ENCODE results near the gene LY9. TPM values are rescaled to one million over a fixed set of nuclear protein-coding genes. Genes with fewer than 3 reads are reported as not detected.

Gene LY9, protein sequence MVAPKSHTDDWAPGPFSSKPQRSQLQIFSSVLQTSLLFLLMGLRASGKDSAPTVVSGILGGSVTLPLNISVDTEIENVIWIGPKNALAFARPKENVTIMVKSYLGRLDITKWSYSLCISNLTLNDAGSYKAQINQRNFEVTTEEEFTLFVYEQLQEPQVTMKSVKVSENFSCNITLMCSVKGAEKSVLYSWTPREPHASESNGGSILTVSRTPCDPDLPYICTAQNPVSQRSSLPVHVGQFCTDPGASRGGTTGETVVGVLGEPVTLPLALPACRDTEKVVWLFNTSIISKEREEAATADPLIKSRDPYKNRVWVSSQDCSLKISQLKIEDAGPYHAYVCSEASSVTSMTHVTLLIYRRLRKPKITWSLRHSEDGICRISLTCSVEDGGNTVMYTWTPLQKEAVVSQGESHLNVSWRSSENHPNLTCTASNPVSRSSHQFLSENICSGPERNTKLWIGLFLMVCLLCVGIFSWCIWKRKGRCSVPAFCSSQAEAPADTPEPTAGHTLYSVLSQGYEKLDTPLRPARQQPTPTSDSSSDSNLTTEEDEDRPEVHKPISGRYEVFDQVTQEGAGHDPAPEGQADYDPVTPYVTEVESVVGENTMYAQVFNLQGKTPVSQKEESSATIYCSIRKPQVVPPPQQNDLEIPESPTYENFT
- total RNA-seq: 10 to 100 TPM in 1 of 4 donors, 1 to 10 TPM in 3; 1.6 to 39.6 (median 3.6) TPM

GRCh38 chr1:160795951-160796383 lies at the start of gene LY9:
TSS of gene LY9 (plus strand) at chr1:160796174. CDS start at chr1:160796188, 14 bp downstream.
- peak within 1 kb of the TSS; percentile 55 to 85 (median 81) for H3K27ac ChIP-seq
- peak within 1 kb of the TSS; percentile 19 to 36 (median 32) for H3K4me3 ChIP-seq
- H3K9me3 ChIP-seq: no peaks in the 10 kb centered on the region
- TF ChIP-seq POLR2A (IDR thresholded peaks at IDR 0.05) (peak; percentile 19 to 50), CTCF (IDR thresholded peaks at IDR 0.05) (no peak)
- H3K27me3 ChIP-seq: no peaks in the 10 kb centered on the region
- H3K4me1 ChIP-seq: peaks cover 0 to 5% (median 2%) of the 10 kb centered on the region in 4 donors
- no peaks in the 10 kb centered on the region for H3K36me3 ChIP-seq
- DNase-seq: peak in 2 of 3 donors; percentile 94 to 95

GRCh38 chr1:160746836-160747500 lies 49.0 kb upstream of the LY9 start:
- no peaks in the 10 kb centered on the region for H3K36me3 ChIP-seq
- H3K4me1 ChIP-seq: peaks cover 0 to 4% (median 0%) of the 10 kb centered on the region in 4 donors
- H3K27ac ChIP-seq: no peak overlapping the region
- no peaks in the 10 kb centered on the region for H3K27me3 ChIP-seq
- DNase-seq: no peak
- no peak overlapping the region for H3K4me3 ChIP-seq
- H3K9me3 ChIP-seq: no peaks in the 10 kb centered on the region
- TF ChIP-seq POLR2A (IDR thresholded peaks at IDR 0.05) (no peak), CTCF (IDR thresholded peaks at IDR 0.05) (no peak)

DNA sequence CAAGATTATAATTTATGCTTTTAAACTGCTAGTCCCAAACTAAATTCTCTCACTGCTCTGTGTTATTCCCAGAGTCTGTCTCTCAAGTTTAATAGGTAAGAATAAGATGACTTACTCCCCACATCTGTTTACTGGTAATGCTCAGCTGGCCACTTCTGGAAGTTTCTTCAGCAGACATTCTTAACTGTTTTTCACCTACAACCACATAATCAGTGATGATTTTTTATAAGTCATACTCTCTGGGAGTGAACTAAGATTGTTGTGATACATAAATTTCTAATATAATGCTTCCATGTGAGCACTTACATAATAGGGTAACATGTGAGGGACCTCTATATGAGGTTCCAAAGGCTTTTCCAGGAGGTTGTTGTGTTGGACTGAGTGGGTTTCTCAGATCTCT lies 48.3 kb upstream of the LY9 start:
- Histone ChIP-seq H3K36me3 (no peaks in the 10 kb centered on the region), H3K27me3 (no peaks in the 10 kb centered on the region), H3K4me1 (peaks cover 0 to 4% (median 0%) of the 10 kb centered on the region in 4 donors), H3K4me3 (no peak overlapping the region), H3K27ac (no peak overlapping the region), H3K9me3 (no peaks in the 10 kb centered on the region)
- no peak for DNase-seq
- TF ChIP-seq POLR2A (IDR thresholded peaks at IDR 0.05) (no peak), CTCF (IDR thresholded peaks at IDR 0.05) (no peak)

DNA sequence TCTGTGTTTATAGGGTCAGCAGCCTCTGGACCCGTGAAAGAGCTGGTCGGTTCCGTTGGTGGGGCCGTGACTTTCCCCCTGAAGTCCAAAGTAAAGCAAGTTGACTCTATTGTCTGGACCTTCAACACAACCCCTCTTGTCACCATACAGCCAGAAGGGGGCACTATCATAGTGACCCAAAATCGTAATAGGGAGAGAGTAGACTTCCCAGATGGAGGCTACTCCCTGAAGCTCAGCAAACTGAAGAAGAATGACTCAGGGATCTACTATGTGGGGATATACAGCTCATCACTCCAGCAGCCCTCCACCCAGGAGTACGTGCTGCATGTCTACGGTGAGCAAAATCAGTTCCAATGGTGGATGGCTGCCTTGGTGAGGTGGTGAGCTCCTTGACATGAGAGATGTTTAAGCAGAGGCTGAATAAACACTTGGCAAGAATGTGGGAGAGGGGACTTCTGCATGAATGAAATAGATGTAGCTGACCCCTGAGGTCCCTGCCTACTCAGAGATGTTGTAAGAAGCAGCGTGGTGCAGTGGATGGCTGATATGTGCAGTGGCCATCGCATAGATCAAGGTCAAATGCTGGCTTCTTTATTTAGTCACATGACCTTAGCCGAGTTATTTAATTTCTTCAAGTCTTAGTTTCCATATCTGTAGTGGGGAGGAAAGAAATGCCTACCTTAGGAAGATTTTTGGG lies 47.6 kb upstream of the LY9 start:
- Histone ChIP-seq H3K4me3 (no peak overlapping the region), H3K9me3 (no peaks in the 10 kb centered on the region), H3K36me3 (no peaks in the 10 kb centered on the region), H3K4me1 (peaks cover 0 to 4% (median 0%) of the 10 kb centered on the region in 4 donors), H3K27me3 (no peaks in the 10 kb centered on the region), H3K27ac (no peak overlapping the region)
- TF ChIP-seq POLR2A (IDR thresholded peaks at IDR 0.05) (no peak), CTCF (IDR thresholded peaks at IDR 0.05) (peak in 1 of 6 experiments; percentile 9)
- no peak for DNase-seq

GRCh38 chr1:160748878-160749269 lies 47.1 kb upstream of the LY9 start:
- Histone ChIP-seq H3K4me3 (no peak overlapping the region), H3K36me3 (no peaks in the 10 kb centered on the region), H3K4me1 (peaks cover 0 to 4% (median 0%) of the 10 kb centered on the region in 4 donors), H3K27me3 (no peaks in the 10 kb centered on the region), H3K27ac (no peak overlapping the region), H3K9me3 (no peaks in the 10 kb centered on the region)
- TF ChIP-seq POLR2A (IDR thresholded peaks at IDR 0.05): no peak
- no peak for TF ChIP-seq CTCF (IDR thresholded peaks at IDR 0.05)
- DNase-seq: no peak
